SK-N-SH (cell line): ENCODE data around the gene SSRP1. TPM values are rescaled to one million over a fixed set of nuclear protein-coding genes. Genes with fewer than 3 reads are reported as not detected.

Experiments used
- CTCF ChIA-PET: fragments of 300-600, 350-600 bp; formaldehyde crosslinking; extraction: SDS; loops from one replicate; lab custom pipeline; 2021; lab: Yijun Ruan, JAX
- POLR2A ChIA-PET: fragments of 350-600 bp; sonication (Branson Sonifier 250); formaldehyde crosslinking; extraction: SDS; loops from one replicate; lab custom pipeline; 2020; ENCODE audit warnings: antibody characterized with exemption, inconsistent platforms; lab: Yijun Ruan, JAX
- DNase-seq: peaks from one replicate; pipeline ENCODE4 v3.0.0; 2012
- H2AFZ ChIP-seq: fragments of 200-600 bp; sonication (generic); 2 replicates; pipeline ENCODE4 v1.8.1; 2016; ENCODE audit warnings: antibody characterized with exemption, mild to moderate bottlenecking, low read depth
- H3F3A ChIP-seq: fragments of 200-600 bp; sonication (generic); replicated peaks from 2 replicates; pipeline ENCODE3; 2016; ENCODE audit warnings: antibody characterized with exemption, mild to moderate bottlenecking; ENCODE audit not compliant: insufficient read depth
- H3K27ac ChIP-seq, 2 experiments: fragments of 200-500 bp in 1 of 2; fragments of 200-600 bp in 1 of 2; sonication (Bioruptor generic) in 1 of 2; sonication (generic), shearing (Covaris generic) in 1 of 2; 2 replicates each; pipeline versions ENCODE4 v1.5.1 to v1.6.1; 2014 to 2016; ENCODE audit warnings: low read depth in 2 of 2, inconsistent platforms in 1 of 2, low read length in 1 of 2, mild to moderate bottlenecking in 1 of 2, mixed read lengths in 1 of 2
- H3K27me3 ChIP-seq: fragments of 200-600 bp; sonication (generic), shearing (Covaris generic); 2 replicates; pipeline ENCODE4 v1.6.1; 2016; ENCODE audit warnings: mixed run types; ENCODE audit not compliant: insufficient read depth
- H3K36me3 ChIP-seq, 2 experiments: fragments of 200-500 bp in 1 of 2; fragments of 200-600 bp in 1 of 2; sonication (Bioruptor generic) in 1 of 2; sonication (generic) in 1 of 2; replicated peaks in 1 of 2; 2 replicates each; pipeline versions ENCODE3 to v1.5.1; 2014 to 2016; ENCODE audit warnings: low read length in 1 of 2, mild to moderate bottlenecking in 1 of 2; ENCODE audit not compliant: insufficient read depth in 2 of 2, control insufficient read depth in 1 of 2
- H3K4me1 ChIP-seq, 2 experiments: fragments of 200-500 bp in 1 of 2; fragments of 200-600 bp in 1 of 2; sonication (Bioruptor generic) in 1 of 2; sonication (generic), shearing (Covaris generic) in 1 of 2; 2 replicates each; pipeline versions ENCODE4 v1.5.1 to v1.6.1; 2014 to 2016; ENCODE audit warnings: low read depth in 1 of 2, low read length in 1 of 2, mixed run types in 1 of 2; ENCODE audit not compliant: insufficient read depth in 2 of 2, control insufficient read depth in 1 of 2
- H3K4me2 ChIP-seq: fragments of 200-600 bp; sonication (generic), shearing (Covaris generic); 2 replicates; pipeline ENCODE4 v1.6.1; 2017; ENCODE audit warnings: mixed run types
- H3K4me3 ChIP-seq, 2 experiments: fragments of 200-500 bp in 1 of 2; fragments of 200-600 bp in 1 of 2; sonication (Bioruptor generic) in 1 of 2; sonication (generic), shearing (Covaris generic) in 1 of 2; 2 replicates each; pipeline versions ENCODE4 v1.5.1 to v1.8.1; 2014 to 2016; ENCODE audit warnings: low read depth in 2 of 2, inconsistent platforms in 1 of 2, low read length in 1 of 2, mild to moderate bottlenecking in 1 of 2, mixed read lengths in 1 of 2, moderate library complexity in 1 of 2
- H3K79me2 ChIP-seq: fragments of 200-600 bp; sonication (generic); 2 replicates; pipeline ENCODE4 v1.8.1; 2017; ENCODE audit warnings: mild to moderate bottlenecking; ENCODE audit not compliant: insufficient read depth
- H3K9ac ChIP-seq: fragments of 200-600 bp; sonication (generic); 2 replicates; pipeline ENCODE4 v1.6.1; 2017; ENCODE audit warnings: mixed run types
- H3K9me2 ChIP-seq: fragments of 200-600 bp; sonication (generic); 2 replicates; pipeline ENCODE4 v1.6.1; 2017; ENCODE audit warnings: mixed run types
- H3K9me3 ChIP-seq: fragments of 200-600 bp; sonication (generic); 2 replicates; pipeline ENCODE4 v1.6.1; 2017; ENCODE audit warnings: mixed run types, mild to moderate bottlenecking, moderate library complexity
- H4K20me1 ChIP-seq: fragments of 200-600 bp; sonication (generic); 2 replicates; pipeline ENCODE4 v1.6.1; 2017; ENCODE audit warnings: mild to moderate bottlenecking, mixed run types; ENCODE audit not compliant: insufficient read depth
- EZH2phosphoT487 ChIP-seq: fragments of 200-600 bp; sonication (generic); IDR thresholded peaks from 2 replicates; pipeline ENCODE4 v1.6.1; 2017; ENCODE audit warnings: low read depth, mixed run types, mild to moderate bottlenecking, antibody characterized with exemption, moderate library complexity, borderline replicate concordance
- FOSL2 ChIP-seq: IDR thresholded peaks from 2 replicates; pipeline ENCODE4 v1.4.0; 2012; ENCODE audit warnings: low read depth, mild to moderate bottlenecking, moderate library complexity, borderline replicate concordance
- FOXM1 ChIP-seq: IDR thresholded peaks from 2 replicates; pipeline ENCODE4 v1.4.0; 2012; ENCODE audit warnings: low read depth, mild to moderate bottlenecking
- GABPA ChIP-seq: IDR thresholded peaks from 2 replicates; pipeline ENCODE4 v1.4.0; 2012; ENCODE audit warnings: low read depth, mild to moderate bottlenecking
- MEF2A ChIP-seq: IDR thresholded peaks from 2 replicates; pipeline ENCODE4 v1.4.0; 2012; ENCODE audit warnings: low read depth, borderline replicate concordance
- NFIC ChIP-seq: IDR thresholded peaks from 2 replicates; pipeline ENCODE4 v1.4.0; 2012; ENCODE audit warnings: borderline replicate concordance
- NRF1 ChIP-seq: IDR thresholded peaks from 2 replicates; pipeline ENCODE4 v1.6.1; 2012; ENCODE audit warnings: low read depth, mild to moderate bottlenecking, low read length
- PBX3 ChIP-seq: IDR thresholded peaks from 2 replicates; pipeline ENCODE4; 2012
- POLR2AphosphoS5 ChIP-seq: IDR thresholded peaks from 2 replicates; pipeline ENCODE4 v1.6.1; 2012; ENCODE audit warnings: low read depth, low read length
- RCOR1 ChIP-seq: fragments of 150-350 bp; IDR thresholded peaks from 2 replicates; pipeline ENCODE4 v1.6.1; 2017; ENCODE audit warnings: antibody characterized with exemption, low read length
- RFX5 ChIP-seq: IDR thresholded peaks from 2 replicates; pipeline ENCODE4 v1.6.1; 2012; ENCODE audit warnings: mild to moderate bottlenecking, improper control_type of control experiment, low read length
- SMC3 ChIP-seq: IDR thresholded peaks from 2 replicates; pipeline ENCODE4 v1.6.1; 2012; ENCODE audit warnings: low read depth, low read length, improper control_type of control experiment
- YY1 ChIP-seq: IDR thresholded peaks from 2 replicates; pipeline ENCODE4 v1.4.0; 2012; ENCODE audit warnings: low read depth, mild to moderate bottlenecking
- ZBTB33 ChIP-seq: IDR thresholded peaks from 2 replicates; pipeline ENCODE4 v1.4.0; 2012; ENCODE audit warnings: low read depth, borderline replicate concordance
- WGBS: methylation state at CpG from one replicate; pipeline ENCODE4 v1.1.6; 2017; ENCODE audit warnings: low lambda C conversion rate; 5-methylcytosine and 5-hydroxymethylcytosine counted together
- polyA plus RNA-seq, 3 experiments: library from polyadenylated mRNA; depleted of rRNA; stranded (reverse); fragments of >200 nt; gene quantifications; 2 replicates each; pipeline ENCODE4 v1.2.3, GENCODE V29; 2012

Gene SSRP1
- polyA plus RNA-seq, 1 of the 3 experiments (the other 2 are of a cell fraction), result 137 TPM

- TF ChIP-seq NRF1, result 0 out of 2 replicates have a peak, but pooled peaks have one; percentile 5
These were observed 24.4 kb downstream of the SSRP1 start (continued) for GRCh38 chr11:57311109-57311936.

- no peaks in the 10 kb centered on the region for H3K9me2 ChIP-seq
- peak overlapping the region; percentile 62 for H3K4me2 ChIP-seq
- CTCF ChIA-PET, result no interaction called here
- no peak overlapping the region for H2AFZ ChIP-seq
- 51% methylated on average over 6 of the region's 6 CpGs for WGBS
- H4K20me1 ChIP-seq, result peaks cover 20% of the 10 kb centered on the region
- H3K9ac ChIP-seq, result peak overlapping the region; percentile 61; the same call in 1 of the 2 replicates
- H3K27me3 ChIP-seq, result no peaks in the 10 kb centered on the region
- no peak for DNase-seq
- peak overlapping the region; percentile 43 to 75 for H3K27ac ChIP-seq
- no peaks in the 10 kb centered on the region for H3K9me3 ChIP-seq
- POLR2A ChIA-PET, result no interaction called here
- peaks cover 2% of the 10 kb centered on the region in 2 experiments; a peak in 1 of 4 replicates for H3K4me1 ChIP-seq
- H3F3A ChIP-seq, result peaks cover 8% of the 10 kb centered on the region
- peak overlapping the region; percentile 42 to 62; a peak in 3 of 4 replicates for H3K4me3 ChIP-seq
- peaks cover 48% of the 10 kb centered on the region for H3K79me2 ChIP-seq
- TF ChIP-seq NFIC (peak; percentile 20; the same call in 1 of the 2 replicates), YY1 (no peak), FOXM1 (peak; percentile 29; the same call in 1 of the 2 replicates), SMC3 (no peak)
- peaks cover 21 to 63% of the 10 kb centered on the region in 2 experiments for H3K36me3 ChIP-seq
These were observed 25.0 kb downstream of the SSRP1 start for GRCh38 chr11:57310630-57311086.

GRCh38 chr11:57310091-57310490, 25.6 kb downstream of the SSRP1 start:
- ChIA-PET CTCF (no interaction called here), POLR2A (interaction anchor here (1.4 kb wide), 1 partner anchor 14 kb away, joined by 7 read pairs; no protein-coding TSS in a partner anchor)
- Histone ChIP-seq H3K4me3 (no peak overlapping the region), H3K79me2 (peaks cover 53% of the 10 kb centered on the region), H3K27me3 (no peaks in the 10 kb centered on the region), H3K9me3 (no peaks in the 10 kb centered on the region), H4K20me1 (peaks cover 25% of the 10 kb centered on the region), H2AFZ (no peak overlapping the region), H3K9me2 (no peaks in the 10 kb centered on the region), H3K4me2 (peak overlapping the region; percentile 62), H3K27ac (peak overlapping the region in 1 of 2 experiments; percentile 75; a peak in 2 of 4 replicates), H3K9ac (no peak overlapping the region), H3K36me3 (peaks cover 21 to 65% of the 10 kb centered on the region in 2 experiments), H3F3A (peaks cover 8% of the 10 kb centered on the region), H3K4me1 (peaks cover 0 to 2% of the 10 kb centered on the region in 2 experiments; a peak in 1 of 4 replicates)
- DNase-seq, result no peak
- TF ChIP-seq GABPA, result no peak
- no peak for TF ChIP-seq PBX3
- TF ChIP-seq FOSL2, result no peak
- no peak for TF ChIP-seq EZH2phosphoT487
- TF ChIP-seq NFIC, result no peak
- TF ChIP-seq MEF2A, result no peak
- TF ChIP-seq RFX5, result no peak
- no peak for TF ChIP-seq ZBTB33
- no peak for TF ChIP-seq POLR2AphosphoS5
- TF ChIP-seq RCOR1, result no peak
- 90% methylated on average over 6 of the region's 6 CpGs for WGBS
